SK-N-MC (cell line): ENCODE results near the gene SLC2A10.

Experiments used
- EZH2 ChIP-seq: fragments of 200-600 bp; sonication (generic); IDR thresholded peaks from one replicate; pipeline ENCODE4 v1.6.1; 2017; ENCODE audit warnings: antibody characterized with exemption
- FOXP2 ChIP-seq: optimal IDR thresholded peaks from 2 replicates; pipeline ENCODE3; 2011; ENCODE audit warnings: mild to moderate bottlenecking, moderate library complexity; ENCODE audit not compliant: insufficient read depth; ENCODE audit errors: extremely low read length, control extremely low read depth
- POLR2AphosphoS5 ChIP-seq: IDR thresholded peaks from 2 replicates; pipeline ENCODE4 v1.6.1; 2012; ENCODE audit warnings: mild to moderate bottlenecking, low read depth, low read length, borderline replicate concordance

DNA sequence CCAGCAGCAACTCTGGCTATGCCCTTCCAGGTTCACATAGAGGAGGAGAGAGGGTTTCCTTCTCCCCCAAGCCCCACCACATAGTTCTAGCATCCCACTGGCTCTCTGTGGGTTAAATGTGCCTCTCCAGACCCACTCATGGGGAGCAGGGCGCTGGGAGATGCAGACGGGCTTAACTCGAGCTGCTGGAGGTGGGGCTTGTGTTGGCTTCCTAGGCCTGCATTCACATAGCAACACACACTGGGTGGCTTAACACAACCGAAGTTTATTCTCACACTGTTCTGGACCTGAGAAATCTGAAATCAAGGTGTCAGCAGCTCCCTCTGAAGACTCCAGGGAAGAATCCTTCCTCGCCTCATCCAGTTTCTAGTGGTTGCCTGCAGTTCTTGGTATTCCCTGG, 33.6 kb downstream of the SLC2A10 start:
- TF ChIP-seq POLR2AphosphoS5 (no peak), EZH2 (no peak), FOXP2 (no peak)
